IMR-90 (cell line): Measurements from ENCODE around the gene CDS1. TPM values are rescaled to one million over a fixed set of nuclear protein-coding genes. Genes with fewer than 3 reads are reported as not detected.

ENCODE experiments used
- ATAC-seq: fragments of 200-7000 bp; cut with Tn5 transposase; 2 replicates; pipeline ENCODE4 v1.9.1; 2020; ENCODE audit warnings: low read depth, mild to moderate bottlenecking, moderate library complexity
- BruUV-seq: library from RNA; stranded (reverse); fragments of 400-500 nt; replicated peaks from 2 replicates; lab custom pipeline; 2021; lab: Mats Ljungman, UMichigan
- CTCF ChIA-PET: fragments of 300-600 bp; formaldehyde crosslinking; extraction: SDS; loops from one replicate; lab custom pipeline; 2021; ENCODE audit warnings: antibody characterized with exemption; lab: Yijun Ruan, JAX
- POLR2A ChIA-PET: fragments of 300-600 bp; sonication (Branson Sonifier 250); formaldehyde crosslinking; loops from one replicate; lab custom pipeline; 2022; ENCODE audit warnings: antibody characterized with exemption; ENCODE audit not compliant: unreplicated experiment; lab: Charles Lee
- DNase-seq: peaks from one replicate; pipeline ENCODE4 v3.0.0; 2013
- H2AFZ ChIP-seq: replicated peaks from 2 replicates; pipeline ENCODE3; 2013; ENCODE audit warnings: low read length, mild to moderate bottlenecking; ENCODE audit not compliant: poor library complexity
- H2AK5ac ChIP-seq: 2 replicates; pipeline ENCODE4 v1.6.1; 2013; ENCODE audit warnings: low read depth, low read length, inconsistent platforms
- H2AK9ac ChIP-seq: replicated peaks from 2 replicates; pipeline ENCODE3; 2013; ENCODE audit warnings: mild to moderate bottlenecking, low read depth, low read length, moderate library complexity; ENCODE audit not compliant: poor library complexity
- H2BK120ac ChIP-seq: 2 replicates; pipeline ENCODE4 v1.6.1; 2013; ENCODE audit warnings: low read depth, low read length, inconsistent platforms
- H2BK15ac ChIP-seq: 3 replicates; pipeline ENCODE4 v1.6.1; 2013; ENCODE audit warnings: low read depth, low read length, inconsistent platforms
- H2BK20ac ChIP-seq: 2 replicates; pipeline ENCODE4 v1.6.1; 2013; ENCODE audit warnings: low read depth, mild to moderate bottlenecking, inconsistent platforms, low read length, moderate library complexity
- H2BK5ac ChIP-seq: 2 replicates; pipeline ENCODE4 v1.6.1; 2013; ENCODE audit warnings: mild to moderate bottlenecking, low read depth, low read length, inconsistent platforms; ENCODE audit not compliant: poor library complexity, severe bottlenecking
- H3K14ac ChIP-seq: replicated peaks from 2 replicates; pipeline ENCODE4 v1.6.1; 2013; ENCODE audit warnings: low read depth, low read length, inconsistent platforms
- H3K18ac ChIP-seq: 2 replicates; pipeline ENCODE4 v1.6.1; 2013; ENCODE audit warnings: low read depth, low read length, control low read depth
- H3K23ac ChIP-seq: 2 replicates; pipeline ENCODE4 v1.6.1; 2013; ENCODE audit warnings: low read depth, low read length, inconsistent platforms
- H3K27ac ChIP-seq: 2 replicates; pipeline ENCODE4 v1.5.1; 2013; ENCODE audit warnings: mild to moderate bottlenecking, control low read depth, low read length; ENCODE audit not compliant: insufficient read depth
- H3K27me3 ChIP-seq: 2 replicates; pipeline ENCODE4 v1.6.1; 2013; ENCODE audit warnings: low read length; ENCODE audit not compliant: control insufficient read depth, insufficient read depth
- H3K36me3 ChIP-seq: 2 replicates; pipeline ENCODE4 v1.6.1; 2013; ENCODE audit warnings: low read length, mixed read lengths; ENCODE audit not compliant: control insufficient read depth, insufficient read depth
- H3K4ac ChIP-seq: 2 replicates; pipeline ENCODE4 v1.6.1; 2013; ENCODE audit warnings: low read depth, low read length, inconsistent platforms
- H3K4me1 ChIP-seq: 2 replicates; pipeline ENCODE4 v1.6.1; 2013; ENCODE audit warnings: low read length, mixed read lengths; ENCODE audit not compliant: control insufficient read depth, insufficient read depth
- H3K4me2 ChIP-seq: 2 replicates; pipeline ENCODE4 v1.6.1; 2013; ENCODE audit warnings: low read depth, mild to moderate bottlenecking, control low read depth, low read length, moderate library complexity
- H3K4me3 ChIP-seq: 2 replicates; pipeline ENCODE4 v1.5.1; 2013; ENCODE audit warnings: low read depth, mild to moderate bottlenecking, control low read depth, low read length, moderate library complexity; ENCODE audit not compliant: insufficient read depth
- H3K56ac ChIP-seq: 2 replicates; pipeline ENCODE4 v1.6.1; 2013; ENCODE audit warnings: low read length, inconsistent platforms; ENCODE audit not compliant: insufficient read depth; ENCODE audit errors: extremely low read depth
- H3K79me1 ChIP-seq, 2 experiments: 2 replicates each; pipeline ENCODE4 v1.6.1; 2013; ENCODE audit warnings: low read length in 2 of 2, inconsistent platforms in 1 of 2, low read depth in 1 of 2
- H3K9ac ChIP-seq: 2 replicates; pipeline ENCODE4 v1.6.1; 2013; ENCODE audit warnings: low read depth, low read length, control low read depth
- H3K9me1 ChIP-seq: 2 replicates; pipeline ENCODE4 v1.6.1; 2013; ENCODE audit warnings: low read length, inconsistent platforms; ENCODE audit not compliant: insufficient read depth
- H3K9me3 ChIP-seq: 2 replicates; pipeline ENCODE4 v1.6.1; 2013; ENCODE audit warnings: low read length; ENCODE audit not compliant: control insufficient read depth, insufficient read depth
- H4K20me1 ChIP-seq: 2 replicates; pipeline ENCODE4 v1.6.1; 2013; ENCODE audit warnings: low read length, inconsistent platforms; ENCODE audit not compliant: insufficient read depth
- H4K5ac ChIP-seq: 2 replicates; pipeline ENCODE4 v1.6.1; 2013; ENCODE audit warnings: mild to moderate bottlenecking, low read depth, low read length, control low read depth
- H4K8ac ChIP-seq, 2 experiments: 2 replicates each; pipeline ENCODE4 v1.6.1; 2013; ENCODE audit warnings: low read depth in 2 of 2, low read length in 2 of 2, control low read depth in 1 of 2, inconsistent platforms in 1 of 2
- H4K91ac ChIP-seq: 2 replicates; pipeline ENCODE4 v1.6.1; 2013; ENCODE audit warnings: low read depth, low read length, inconsistent platforms; ENCODE audit not compliant: insufficient read depth
- CEBPB ChIP-seq: IDR thresholded peaks from 2 replicates; pipeline ENCODE4 v1.6.1; 2012; ENCODE audit warnings: low read depth, low read length, improper control_type of control experiment
- CHD1 ChIP-seq: IDR thresholded peaks from 2 replicates; pipeline ENCODE4 v1.6.1; 2012; ENCODE audit warnings: low read depth, low read length, improper control_type of control experiment
- RAD21 ChIP-seq: IDR thresholded peaks from 2 replicates; pipeline ENCODE4 v1.6.1; 2012; ENCODE audit warnings: low read length, improper control_type of control experiment
- WGBS, 2 experiments: methylation state at CpG; one replicate each; pipeline versions ENCODE4 v1.1.5 to v1.1.7; 2013; ENCODE audit warnings: missing lambda C conversion rate in 2 of 2; ENCODE audit not compliant: insufficient read length in 1 of 2; ENCODE audit errors: extremely low coverage in 2 of 2; 5-methylcytosine and 5-hydroxymethylcytosine counted together
- dilution Hi-C: fragments of 300-500 bp; cut with HindIII; formaldehyde crosslinking; loops from one replicate; pipeline ENCODE4 v1.14.3; 2018; ENCODE audit warnings: low sequenced_read_pairs; ENCODE audit not compliant: unreplicated experiment
- in situ Hi-C: fragments of 300-500 bp; cut with MboI; formaldehyde crosslinking; loops from 3 replicates; pipeline ENCODE4 v1.14.3; 2019; ENCODE audit warnings: low sequenced_read_pairs, inconsistent platforms, mixed read lengths
- intact Hi-C: fragments of 100-400 bp; cut with micrococcal nuclease; formaldehyde crosslinking; loops from 2 replicates; pipeline ENCODE4 v1.10.0; 2022
- microRNA-seq, 2 experiments: library from miRNA; stranded (forward) in 1 of 2; unstranded in 1 of 2; fragments of 10-50 nt in 1 of 2; fragments of <30 nt in 1 of 2; gene quantifications in 1 of 2; microRNA quantifications in 1 of 2; one replicate each; pipeline versions ENCODE3 to v1.1.0; 2013 to 2020; ENCODE audit not compliant: insufficient read depth in 1 of 2, insufficient read length in 1 of 2, unreplicated experiment in 1 of 2
- polyA plus RNA-seq, 3 experiments: library from polyadenylated mRNA; depleted of rRNA; stranded (reverse); fragments of >200 nt; gene quantifications; 2 replicates each; pipeline ENCODE4 v1.2.3, GENCODE V29; 2012; ENCODE audit warnings: low replicate concordance in 1 of 3
- small RNA-seq, 5 experiments: library from RNA; depleted of rRNA; stranded (forward); fragments of <200 nt; gene quantifications; one replicate each; pipeline ENCODE3, GENCODE V24; 2012
- total RNA-seq: library from RNA; depleted of rRNA; stranded (reverse); fragments of >200 nt; gene quantifications from 2 replicates; pipeline ENCODE4 v1.2.3, GENCODE V29; 2012; rRNA removed

Gene CDS1
- total and polyA plus RNA-seq, 2 of the 4 experiments (the other 2 are of a cell fraction) = under 0.01 to 0.02 TPM

- Histone ChIP-seq H4K20me1 (no peaks in the 10 kb centered on the region), H3K18ac (no peak overlapping the region), H3K56ac (no peak overlapping the region), H3K79me1 (peaks cover 0 to 4% of the 10 kb centered on the region in 2 experiments; a peak in 1 of 4 replicates), H4K91ac (no peak overlapping the region), H3K36me3 (peaks cover 38% of the 10 kb centered on the region), H3K9me3 (no peaks in the 10 kb centered on the region), H3K4me1 (peaks cover 2% of the 10 kb centered on the region; the same call in 1 of the 2 replicates), H3K27ac (no peak overlapping the region), H3K4me2 (no peak overlapping the region), H3K9me1 (peaks cover 7% of the 10 kb centered on the region), H4K5ac (no peak overlapping the region), H2BK120ac (no peak overlapping the region), H2AK9ac (no peak overlapping the region), H2AK5ac (no peak overlapping the region), H2AFZ (no peak overlapping the region), H2BK15ac (no peak overlapping the region), H2BK5ac (no peak overlapping the region), H3K14ac (no peak overlapping the region), H3K4ac (no peak overlapping the region), H3K9ac (no peak overlapping the region), H3K23ac (no peak overlapping the region), H3K27me3 (no peaks in the 10 kb centered on the region), H4K8ac (no peak overlapping the region), H2BK20ac (no peak overlapping the region), H3K4me3 (no peak overlapping the region)
- DNase-seq (no peak), ATAC-seq (no peak)
- intact Hi-C loops = loop anchor here (5.0 to 10.0 kb wide), 2 partner anchors 38 to 1206 kb away; no protein-coding TSS in a partner anchor
- TF ChIP-seq RAD21 (no peak), CHD1 (no peak), CEBPB (peak; percentile 90)
- no CpG with 5 or more reads among the region's 6 CpGs for WGBS, 2 experiments
- BruUV-seq = TSS peak; percentile 55
- dilution Hi-C loops = no loop called here
- in situ Hi-C loops = no loop called here
- POLR2A ChIA-PET = no interaction called here
- CTCF ChIA-PET = no interaction called here
Measured at GRCh38 chr4:84699001-84699671, 116.2 kb downstream of the CDS1 start.

Small RNA genes within 50 kb of the gene (microRNA-seq; reads per million reads assigned to microRNA genes)
- gene RN7SL552P (ENCODE audit: insufficient read depth, insufficient read length) = not detected
- not detected for gene RPL3P13 (ENCODE audit: insufficient read depth, insufficient read length)

Small RNA genes within 50 kb of the gene (small RNA-seq; reads per million reads assigned to genes)
- gene RN7SL552P = 0 to 1.8 (median 0) reads per million in 5 experiments
- 0 reads per million in 5 experiments for gene RPL3P13

Other genes starting within 250 kb of the CDS1 start
- under 0.01 TPM in 1 of 2 replicates, not detected in the other for gene NKX6-1, start 83.8 kb upstream of the CDS1 start, total RNA-seq
- 0.17 and 0.24 TPM in 2 replicates for gene NKX6-1, start 83.8 kb upstream of the CDS1 start, polyA plus RNA-seq (2012; rRNA removed)